ENCODE data around the gene PRRT1B. TPM values are rescaled to one million over a fixed set of nuclear protein-coding genes. Genes with fewer than 3 reads are reported as not detected.

Gene PRRT1B
- total RNA-seq, result not detected in 2 replicates

GRCh38 chr9:131545003-131545785, at the start of gene PRRT1B:
TSS of gene PRRT1B (plus strand) at chr9:131545523. CDS start at chr9:131545616, 93 bp downstream.

GRCh38 chr9:131502781-131503625, 42.3 kb upstream of the PRRT1B start, which contains the start of gene POMT1:
TSS of gene POMT1 (plus strand) at chr9:131502918. CDS start at chr9:131504219, 1,301 bp downstream.

GRCh38 chr9:131530920-131531832, 14.1 kb upstream of the PRRT1B start, which contains the start of gene UCK1:
TSS of gene UCK1 (minus strand) at chr9:131531263. CDS start at chr9:131531174, 89 bp downstream.

Other genes starting within 250 kb of the PRRT1B start
- 54.3 and 79.9 TPM in 2 replicates for gene PRRC2B, start 151.4 kb upstream of the PRRT1B start, total RNA-seq
- gene POMT1, start 42.6 kb upstream of the PRRT1B start, total RNA-seq, result 34.0 and 42.0 TPM in 2 replicates
- gene UCK1, start 14.3 kb upstream of the PRRT1B start, total RNA-seq, result 21.5 and 25.2 TPM in 2 replicates
- 18.6 and 35.9 TPM in 2 replicates for gene RAPGEF1, start 194.6 kb downstream of the PRRT1B start, total RNA-seq

Measured in smooth muscle cell of trachea (primary cell).